CD14-positive monocyte (primary cell): ENCODE measurements around the gene FLOT2. TPM values are rescaled to one million over a fixed set of nuclear protein-coding genes. Genes with fewer than 3 reads are reported as not detected.

Experiments used
- DNase-seq, 3 donors: peaks; one replicate each; pipeline ENCODE4 v3.0.0-alpha.2; 2011 to 2022
- H2AFZ ChIP-seq: 2 replicates; pipeline ENCODE4 v1.6.0; 2012; ENCODE audit warnings: mild to moderate bottlenecking, low read depth, low read length, inconsistent platforms; ENCODE audit not compliant: insufficient read depth, poor library complexity, severe bottlenecking
- H3K27ac ChIP-seq, 2 donors: 1 replicate in 1 of 2; 2 replicates in 1 of 2; pipeline ENCODE4 v1.5.1; 2012 to 2013; ENCODE audit warnings: low read length in 2 of 2, control low read depth in 1 of 2, inconsistent platforms in 1 of 2, low read depth in 1 of 2, mild to moderate bottlenecking in 1 of 2
- H3K27me3 ChIP-seq, 2 donors: one replicate each; pipeline versions ENCODE4 v1.6.0 to v1.6.1; 2011 to 2013; ENCODE audit warnings: low read length in 2 of 2; ENCODE audit not compliant: control insufficient read depth in 2 of 2, insufficient read depth in 2 of 2
- H3K36me3 ChIP-seq, 2 donors: replicated peaks in 1 of 2; 1 replicate in 1 of 2; 2 replicates in 1 of 2; pipeline versions ENCODE4 v1.5.1 to v1.6.1; 2012 to 2013; ENCODE audit warnings: low read length in 2 of 2, control low read depth in 1 of 2, inconsistent platforms in 1 of 2, mild to moderate bottlenecking in 1 of 2; ENCODE audit not compliant: insufficient read depth in 2 of 2, control insufficient read depth in 1 of 2
- H3K4me1 ChIP-seq, 2 donors: 1 replicate in 1 of 2; 2 replicates in 1 of 2; pipeline versions ENCODE4 v1.5.1 to v1.6.1; 2012 to 2013; ENCODE audit warnings: low read length in 2 of 2, control low read depth in 1 of 2, inconsistent platforms in 1 of 2, mild to moderate bottlenecking in 1 of 2, moderate library complexity in 1 of 2; ENCODE audit not compliant: insufficient read depth in 2 of 2, control insufficient read depth in 1 of 2
- H3K4me2 ChIP-seq: replicated peaks from 2 replicates; pipeline ENCODE3; 2012; ENCODE audit warnings: low read length, moderate library complexity, mild to moderate bottlenecking; ENCODE audit not compliant: poor library complexity, severe bottlenecking; ENCODE audit errors: extremely low read depth
- H3K4me3 ChIP-seq, 3 experiments: fragments of 200-600 bp in 1 of 3; sonication (generic) in 1 of 3; replicated peaks in 1 of 3; 1 replicate in 2 of 3; 2 replicates in 1 of 3; pipeline ENCODE4 v1.5.1; 2011 to 2013; ENCODE audit warnings: low read length in 3 of 3, mild to moderate bottlenecking in 3 of 3, control low read depth in 2 of 3, low read depth in 2 of 3, inconsistent platforms in 1 of 3, moderate library complexity in 1 of 3
- H3K79me2 ChIP-seq: 2 replicates; pipeline ENCODE4 v1.6.0; 2012; ENCODE audit warnings: mild to moderate bottlenecking, control low read depth, inconsistent platforms, low read length, moderate library complexity; ENCODE audit not compliant: insufficient read depth
- H3K9ac ChIP-seq: 2 replicates; pipeline ENCODE4 v1.6.0; 2017; ENCODE audit warnings: low read length, mild to moderate bottlenecking; ENCODE audit not compliant: insufficient read depth, poor library complexity, severe bottlenecking
- H3K9me3 ChIP-seq, 2 donors: replicated peaks in 1 of 2; 1 replicate in 1 of 2; 2 replicates in 1 of 2; pipeline versions ENCODE4 v1.5.1 to v1.6.1; 2012 to 2013; ENCODE audit warnings: low read length in 2 of 2, control low read depth in 1 of 2; ENCODE audit not compliant: control insufficient read depth in 1 of 2, insufficient read depth in 1 of 2
- H4K20me1 ChIP-seq: 2 replicates; pipeline ENCODE4 v1.6.0; 2012; ENCODE audit warnings: mild to moderate bottlenecking, low read length, control low read depth, moderate library complexity; ENCODE audit not compliant: insufficient read depth
- H3K27ac Mint-ChIP-seq, 7 donors: one replicate each; pipeline ENCODE4 v1.8.0; 2020; ENCODE audit warnings: mild to moderate bottlenecking in 7 of 7, mixed read lengths in 7 of 7, moderate library complexity in 6 of 7, inconsistent platforms in 2 of 7
- H3K27me3 Mint-ChIP-seq, 3 donors: one replicate each; pipeline ENCODE4 v1.8.0; 2021 to 2022; ENCODE audit warnings: low read depth in 3 of 3, mild to moderate bottlenecking in 3 of 3, mixed read lengths in 3 of 3, moderate library complexity in 3 of 3, inconsistent platforms in 1 of 3
- H3K36me3 Mint-ChIP-seq, 2 donors: one replicate each; pipeline ENCODE4 v1.8.0; 2020; ENCODE audit warnings: mixed read lengths in 2 of 2, inconsistent platforms in 1 of 2, mild to moderate bottlenecking in 1 of 2
- H3K4me1 Mint-ChIP-seq: one replicate; pipeline ENCODE4 v1.8.0; 2020; ENCODE audit warnings: mild to moderate bottlenecking, mixed read lengths
- H3K4me3 Mint-ChIP-seq, 2 donors: one replicate each; pipeline ENCODE4 v1.8.0; 2020; ENCODE audit warnings: mild to moderate bottlenecking in 2 of 2, mixed read lengths in 2 of 2, moderate library complexity in 1 of 2
- H3K9me3 Mint-ChIP-seq, 7 donors: one replicate each; pipeline ENCODE4 v1.8.0; 2020 to 2022; ENCODE audit warnings: mixed read lengths in 7 of 7, mild to moderate bottlenecking in 6 of 7, moderate library complexity in 6 of 7, inconsistent platforms in 2 of 7
- WGBS: methylation state at CpG from one replicate; pipeline ENCODE4 v1.1.5; 2013; ENCODE audit warnings: missing lambda C conversion rate; ENCODE audit not compliant: insufficient coverage; 5-methylcytosine and 5-hydroxymethylcytosine counted together
- intact Hi-C, 2 donors: fragments of 100-400 bp; cut with micrococcal nuclease; formaldehyde crosslinking; loops; one replicate each; pipeline versions ENCODE4 v1.15.0 to v1.15.1; 2023
- polyA plus RNA-seq, 3 donors: library from polyadenylated mRNA; depleted of rRNA in 1 of 3; unstranded in 2 of 3; stranded (reverse) in 1 of 3; fragments of 300-500 nt in 2 of 3; fragments of >200 nt in 1 of 3; fragmentation: Illumina TruSeq in 2 of 3; gene quantifications; 1 replicate in 2 of 3; 2 replicates in 1 of 3; pipeline ENCODE4 v1.2.3, GENCODE V29; 2012 to 2021
- TF ChIP-seq, protein P1 (sequence below): fragments of 200-600 bp; IDR thresholded peaks from one replicate; pipeline ENCODE4 v1.8.0; 2022; ENCODE audit warnings: antibody characterized with exemption, mild to moderate bottlenecking

Gene FLOT2
- polyA plus RNA-seq, 3 donors, result 138 to 271 (median 244) TPM

DNA sequence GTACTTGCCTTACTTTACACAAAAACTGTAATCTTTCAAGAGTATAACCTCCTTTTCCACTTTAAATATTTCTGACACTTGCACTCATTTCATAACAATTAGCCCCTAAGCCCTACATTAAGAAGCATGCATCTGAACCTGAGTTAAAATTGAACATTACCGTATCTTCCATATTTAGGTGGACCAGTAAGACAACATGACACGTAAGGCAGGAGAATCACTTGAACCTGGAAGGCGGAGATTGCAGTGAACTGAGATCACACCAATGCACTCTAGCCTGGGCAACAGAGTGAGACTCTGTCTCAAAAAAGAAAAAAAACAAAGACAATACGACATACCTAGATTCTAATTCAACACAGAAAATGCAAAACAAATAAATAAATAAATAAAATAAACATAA, 46.8 kb upstream of the FLOT2 start:
- Histone ChIP-seq H3K27me3 (no peaks in the 10 kb centered on the region), H3K4me1 (peaks cover 15 to 18% of the 10 kb centered on the region in 2 donors), H3K79me2 (peaks cover 100% of the 10 kb centered on the region), H3K4me3 (no peak overlapping the region), H3K9me3 (no peaks in the 10 kb centered on the region), H3K27ac (no peak overlapping the region), H3K36me3 (peaks cover 29 to 69% of the 10 kb centered on the region in 2 donors), H3K9ac (no peak overlapping the region), H2AFZ (no peak overlapping the region), H3K4me2 (no peak overlapping the region), H4K20me1 (peaks cover 82% of the 10 kb centered on the region)
- peaks cover 52 to 68% of the 10 kb centered on the region in 2 donors for H3K36me3 Mint-ChIP-seq
- H3K27ac Mint-ChIP-seq, result no peak overlapping the region
- intact Hi-C loops, result no loop called here
- H3K4me3 Mint-ChIP-seq, result no peak overlapping the region
- peaks cover 0 to 2% (median 0%) of the 10 kb centered on the region in 3 donors for H3K27me3 Mint-ChIP-seq
- H3K4me1 Mint-ChIP-seq, result peaks cover 37% of the 10 kb centered on the region
- 95% methylated on average over 2 of the region's 4 CpGs for WGBS
- TF ChIP-seq, protein P1, sequence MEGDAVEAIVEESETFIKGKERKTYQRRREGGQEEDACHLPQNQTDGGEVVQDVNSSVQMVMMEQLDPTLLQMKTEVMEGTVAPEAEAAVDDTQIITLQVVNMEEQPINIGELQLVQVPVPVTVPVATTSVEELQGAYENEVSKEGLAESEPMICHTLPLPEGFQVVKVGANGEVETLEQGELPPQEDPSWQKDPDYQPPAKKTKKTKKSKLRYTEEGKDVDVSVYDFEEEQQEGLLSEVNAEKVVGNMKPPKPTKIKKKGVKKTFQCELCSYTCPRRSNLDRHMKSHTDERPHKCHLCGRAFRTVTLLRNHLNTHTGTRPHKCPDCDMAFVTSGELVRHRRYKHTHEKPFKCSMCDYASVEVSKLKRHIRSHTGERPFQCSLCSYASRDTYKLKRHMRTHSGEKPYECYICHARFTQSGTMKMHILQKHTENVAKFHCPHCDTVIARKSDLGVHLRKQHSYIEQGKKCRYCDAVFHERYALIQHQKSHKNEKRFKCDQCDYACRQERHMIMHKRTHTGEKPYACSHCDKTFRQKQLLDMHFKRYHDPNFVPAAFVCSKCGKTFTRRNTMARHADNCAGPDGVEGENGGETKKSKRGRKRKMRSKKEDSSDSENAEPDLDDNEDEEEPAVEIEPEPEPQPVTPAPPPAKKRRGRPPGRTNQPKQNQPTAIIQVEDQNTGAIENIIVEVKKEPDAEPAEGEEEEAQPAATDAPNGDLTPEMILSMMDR, result no peak
- no peaks in the 10 kb centered on the region for H3K9me3 Mint-ChIP-seq
- DNase-seq, result no peak

DNA sequence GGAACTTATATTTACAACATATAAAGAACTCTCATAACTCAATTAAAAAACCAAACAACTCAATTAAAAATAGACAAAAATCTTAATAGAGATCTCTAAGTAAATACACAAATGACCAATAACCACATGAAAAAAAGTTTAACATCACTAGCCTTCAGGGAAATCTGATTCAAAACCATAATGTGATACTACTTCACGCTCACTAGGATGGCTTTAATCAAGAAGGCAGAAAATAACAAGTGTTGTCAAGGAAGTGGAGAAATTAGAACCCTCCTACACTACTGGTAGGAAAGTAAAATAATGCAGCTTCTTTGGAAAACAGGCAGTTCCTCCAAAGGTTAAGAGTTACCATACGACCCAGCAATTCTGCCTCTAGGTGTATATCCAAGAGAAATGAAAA, 45.4 kb upstream of the FLOT2 start:
- Histone ChIP-seq H3K27ac (no peak overlapping the region), H3K4me3 (no peak overlapping the region), H3K36me3 (peaks cover 32 to 78% of the 10 kb centered on the region in 2 donors), H3K4me1 (peaks cover 8 to 14% of the 10 kb centered on the region in 2 donors), H3K79me2 (peaks cover 100% of the 10 kb centered on the region), H4K20me1 (peaks cover 95% of the 10 kb centered on the region), H3K27me3 (no peaks in the 10 kb centered on the region), H3K9me3 (no peaks in the 10 kb centered on the region), H2AFZ (no peak overlapping the region), H3K9ac (no peak overlapping the region), H3K4me2 (no peak overlapping the region)
- H3K9me3 Mint-ChIP-seq, result no peaks in the 10 kb centered on the region
- peak overlapping the region in 1 of 7 donors; percentile 37 for H3K27ac Mint-ChIP-seq
- peaks cover 0 to 2% (median 0%) of the 10 kb centered on the region in 3 donors for H3K27me3 Mint-ChIP-seq
- H3K4me3 Mint-ChIP-seq, result no peak overlapping the region
- TF ChIP-seq, protein P1, result no peak
- H3K4me1 Mint-ChIP-seq, result peaks cover 39% of the 10 kb centered on the region
- intact Hi-C loops, result no loop called here
- no CpG with 5 or more reads among the region's 2 CpGs for WGBS
- H3K36me3 Mint-ChIP-seq, result peaks cover 57 to 74% of the 10 kb centered on the region in 2 donors
- DNase-seq, result no peak
